ENCODE data around the gene SOHLH1. TPM values are rescaled to one million over a fixed set of nuclear protein-coding genes. Genes with fewer than 3 reads are reported as not detected.

The SOHLH1 gene
- total and polyA plus RNA-seq, 7 donors, result not detected

- H3K9me3 ChIP-seq, result no peaks in the 10 kb centered on the region
- H3K27ac ChIP-seq, result no peak overlapping the region
- intact Hi-C loops (cut with DNase I), result no loop called here
- no peak for DNase-seq
- H3K36me3 ChIP-seq, result no peaks in the 10 kb centered on the region
- H3K4me3 ChIP-seq, result no peak overlapping the region
- H3K27me3 ChIP-seq, result peaks cover 0 to 66% (median 0%) of the 10 kb centered on the region in 3 donors
- 69 to 76% methylated on average over 16 of the region's 16 CpGs for WGBS, 2 donors
- no peaks in the 10 kb centered on the region for H3K4me1 ChIP-seq
- TF ChIP-seq CTCF (IDR thresholded peaks at IDR 0.05), result no peak
- TF ChIP-seq EP300 (IDR thresholded peaks at IDR 0.05), result no peak
- TF ChIP-seq POLR2A (IDR thresholded peaks at IDR 0.05), result no peak
- TF ChIP-seq POLR2AphosphoS5 (IDR thresholded peaks at IDR 0.05), result no peak
These were observed 25.0 kb upstream of the SOHLH1 start for GRCh38 chr9:135724186-135724787.

- intact Hi-C loops (cut with DNase I), result no loop called here
- 76 to 80% methylated on average over 18 of the region's 18 CpGs for WGBS, 2 donors
- Histone ChIP-seq H3K36me3 (no peaks in the 10 kb centered on the region), H3K27me3 (peaks cover 0 to 73% (median 16%) of the 10 kb centered on the region in 3 donors), H3K27ac (no peak overlapping the region), H3K9me3 (no peaks in the 10 kb centered on the region), H3K4me3 (no peak overlapping the region), H3K4me1 (no peaks in the 10 kb centered on the region)
- no peak for TF ChIP-seq POLR2A (IDR thresholded peaks at IDR 0.05)
- TF ChIP-seq CTCF (IDR thresholded peaks at IDR 0.05), result no peak
- no peak for DNase-seq
These were observed 23.1 kb upstream of the SOHLH1 start for GRCh38 chr9:135722365-135722764.

GRCh38 chr9:135719472-135719871, 20.2 kb upstream of the SOHLH1 start:
- Histone ChIP-seq H3K4me1 (no peaks in the 10 kb centered on the region), H3K4me3 (no peak overlapping the region), H3K9me3 (no peaks in the 10 kb centered on the region), H3K36me3 (no peaks in the 10 kb centered on the region), H3K27ac (no peak overlapping the region), H3K27me3 (peaks cover 0 to 80% (median 43%) of the 10 kb centered on the region in 3 donors)
- 70 to 71% methylated on average over 9 of the region's 9 CpGs for WGBS, 2 donors
- DNase-seq, result no peak
- TF ChIP-seq POLR2AphosphoS5 (IDR thresholded peaks at IDR 0.05) (no peak), CTCF (IDR thresholded peaks at IDR 0.05) (no peak), POLR2A (IDR thresholded peaks at IDR 0.05) (no peak), EP300 (IDR thresholded peaks at IDR 0.05) (no peak)
- intact Hi-C loops (cut with DNase I), result no loop called here

GRCh38 chr9:135718616-135719015, 19.3 kb upstream of the SOHLH1 start:
- no peak overlapping the region for H3K4me3 ChIP-seq
- TF ChIP-seq POLR2A (IDR thresholded peaks at IDR 0.05) (no peak), CTCF (IDR thresholded peaks at IDR 0.05) (no peak), POLR2AphosphoS5 (IDR thresholded peaks at IDR 0.05) (no peak), EP300 (IDR thresholded peaks at IDR 0.05) (no peak)
- intact Hi-C loops (cut with DNase I), result no loop called here
- no peak for DNase-seq
- H3K27me3 ChIP-seq, result peaks cover 0 to 83% (median 50%) of the 10 kb centered on the region in 3 donors
- WGBS, 2 donors, result 45 to 60% methylated on average over 15 of the region's 15 CpGs
- no peaks in the 10 kb centered on the region for H3K9me3 ChIP-seq
- no peaks in the 10 kb centered on the region for H3K36me3 ChIP-seq
- no peaks in the 10 kb centered on the region for H3K4me1 ChIP-seq
- H3K27ac ChIP-seq, result no peak overlapping the region

GRCh38 chr9:135717410-135717809, 18.1 kb upstream of the SOHLH1 start:
- WGBS, 2 donors, result 80 to 87% methylated on average over 13 of the region's 13 CpGs
- peaks cover 0 to 87% (median 62%) of the 10 kb centered on the region in 3 donors for H3K27me3 ChIP-seq
- H3K9me3 ChIP-seq, result no peaks in the 10 kb centered on the region
- H3K4me3 ChIP-seq, result no peak overlapping the region
- H3K4me1 ChIP-seq, result no peaks in the 10 kb centered on the region
- TF ChIP-seq POLR2A (IDR thresholded peaks at IDR 0.05) (no peak), POLR2AphosphoS5 (IDR thresholded peaks at IDR 0.05) (no peak), EP300 (IDR thresholded peaks at IDR 0.05) (no peak), CTCF (IDR thresholded peaks at IDR 0.05) (no peak)
- no peak overlapping the region for H3K27ac ChIP-seq
- no peak for DNase-seq
- no peaks in the 10 kb centered on the region for H3K36me3 ChIP-seq
- intact Hi-C loops (cut with DNase I), result no loop called here

All from sigmoid colon (tissue), 7 donors.